NCI-H774 (cell line): ENCODE results near the gene BBOF1.
"Not testable (repeated sequence)": the region's sequence is repeated elsewhere in the genome, so short reads cannot be mapped to it uniquely, and the experiment has no call there.

Experiments
- DNase-seq: peaks from one replicate; lab custom pipeline; 2025; lab: John Stamatoyannopoulos, UW

Gene BBOF1

GRCh38 chr14:74105381-74105780, 86.2 kb downstream of the BBOF1 start:
- no peak for DNase-seq

- DNase-seq = no peak
These were observed 90.2 kb downstream of the BBOF1 start for GRCh38 chr14:74109369-74109768.

- DNase-seq = not testable (repeated sequence)
These were observed 92.5 kb downstream of the BBOF1 start for GRCh38 chr14:74111395-74112216.
